GM23338 (cell line): ENCODE data around the gene ZBTB3.

Source experiments
- CTCF ChIP-seq, 2 experiments: fragments of 200-600 bp in 1 of 2; sonication (generic) in 1 of 2; conservative IDR thresholded peaks; 2 replicates each; pipeline versions ENCODE4 v1.5.1 to v1.6.1; 2016 to 2017; ENCODE audit warnings: antibody characterized with exemption in 2 of 2, low read depth in 2 of 2, mild to moderate bottlenecking in 2 of 2, moderate library complexity in 1 of 2
- EZH2 ChIP-seq: fragments of 200-600 bp; sonication (generic); IDR thresholded peaks from one replicate; pipeline ENCODE4 v1.8.0; 2017; ENCODE audit warnings: antibody characterized with exemption, mild to moderate bottlenecking, low read depth; ENCODE audit not compliant: unreplicated experiment
- EZH2phosphoT487 ChIP-seq: fragments of 200-600 bp; sonication (generic); IDR thresholded peaks from one replicate; pipeline ENCODE4 v1.8.1; 2018; ENCODE audit warnings: antibody characterized with exemption; ENCODE audit not compliant: unreplicated experiment

- TF ChIP-seq CTCF (conservative IDR thresholded peaks at IDR 0.05; ENCODE audit: low read depth in 2 of 2) = no peak
- TF ChIP-seq EZH2phosphoT487 = no peak
- no peak for TF ChIP-seq EZH2
Observed at GRCh38 chr11:62726915-62727164, 27.1 kb downstream of the ZBTB3 start.
